GM19467 (cell line): Measurements from ENCODE around the gene PRLH.
"Not testable (repeated sequence)": the region's sequence is repeated elsewhere in the genome, so short reads cannot be mapped to it uniquely, and the experiment has no call there.

Experiments
- ATAC-seq: cut with Tn5 transposase; IDR thresholded peaks from one replicate; pipeline ENCODE4 v1.9.1; 2021; ENCODE audit warnings: mild to moderate bottlenecking, moderate library complexity; ENCODE audit not compliant: unreplicated experiment

PRLH gene

DNA sequence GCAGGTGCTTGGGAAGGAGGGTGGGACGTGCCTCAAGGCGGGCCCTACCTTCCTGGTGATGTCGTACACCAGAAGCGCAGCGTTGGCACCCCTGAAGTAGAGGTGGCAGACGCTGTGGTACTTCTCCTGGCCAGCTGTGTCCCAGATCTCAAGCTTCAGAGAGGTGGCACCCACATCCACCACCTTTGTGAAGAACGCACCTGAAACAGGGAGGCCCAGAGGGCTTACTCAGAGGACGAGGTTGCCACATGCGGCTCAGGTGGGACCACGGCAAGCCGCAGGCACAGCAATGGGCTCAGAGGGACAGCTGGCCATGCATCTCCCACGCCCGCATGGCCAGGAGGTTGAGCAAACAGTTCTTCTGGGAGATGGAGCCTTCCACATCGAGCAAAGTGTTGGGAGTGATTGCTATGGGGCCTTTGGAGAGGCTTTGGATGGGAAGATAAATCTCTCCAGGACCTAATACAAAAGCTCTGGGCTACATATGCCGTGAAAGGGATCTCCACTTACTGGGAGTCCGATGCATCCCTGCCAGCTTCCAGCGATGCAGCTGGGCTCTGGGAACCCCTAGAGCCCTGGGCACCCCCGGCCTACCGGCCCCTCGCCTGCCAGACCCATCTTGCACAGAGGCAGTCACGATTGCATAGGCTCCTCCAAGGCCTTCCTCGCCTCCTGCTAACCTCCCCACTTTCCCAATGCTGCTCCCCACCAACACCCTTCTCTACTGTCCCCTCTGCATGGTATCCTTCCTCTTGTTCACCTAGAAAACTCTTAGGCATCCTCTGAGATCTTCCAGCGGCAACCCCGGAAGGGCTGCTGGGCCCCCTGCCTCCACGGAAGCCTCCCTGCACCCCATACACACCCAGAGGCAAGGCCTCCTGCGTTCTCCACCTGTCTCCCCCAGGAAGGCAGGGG lies 11.8 kb downstream of the PRLH start:
- ATAC-seq: no peak

DNA sequence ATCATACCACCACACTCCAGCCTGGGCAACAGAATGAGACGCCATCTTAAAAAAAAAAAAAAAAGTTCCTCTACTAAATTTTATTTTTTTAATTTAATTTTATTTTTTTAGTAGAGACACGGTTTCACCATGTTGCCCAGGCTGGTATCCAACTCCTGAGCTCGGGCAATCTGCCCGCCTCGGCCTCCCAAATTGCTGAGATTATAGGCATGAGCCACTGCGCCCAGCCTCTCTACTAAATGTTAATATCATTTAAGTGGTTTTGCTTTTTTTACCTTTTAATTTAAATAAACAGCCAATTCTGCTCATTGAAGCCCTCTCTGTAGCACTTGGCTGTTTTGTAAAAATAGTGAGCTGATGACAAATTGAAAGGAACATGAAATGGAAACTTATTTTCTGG lies 15.0 kb downstream of the PRLH start:
- no peak for ATAC-seq

DNA sequence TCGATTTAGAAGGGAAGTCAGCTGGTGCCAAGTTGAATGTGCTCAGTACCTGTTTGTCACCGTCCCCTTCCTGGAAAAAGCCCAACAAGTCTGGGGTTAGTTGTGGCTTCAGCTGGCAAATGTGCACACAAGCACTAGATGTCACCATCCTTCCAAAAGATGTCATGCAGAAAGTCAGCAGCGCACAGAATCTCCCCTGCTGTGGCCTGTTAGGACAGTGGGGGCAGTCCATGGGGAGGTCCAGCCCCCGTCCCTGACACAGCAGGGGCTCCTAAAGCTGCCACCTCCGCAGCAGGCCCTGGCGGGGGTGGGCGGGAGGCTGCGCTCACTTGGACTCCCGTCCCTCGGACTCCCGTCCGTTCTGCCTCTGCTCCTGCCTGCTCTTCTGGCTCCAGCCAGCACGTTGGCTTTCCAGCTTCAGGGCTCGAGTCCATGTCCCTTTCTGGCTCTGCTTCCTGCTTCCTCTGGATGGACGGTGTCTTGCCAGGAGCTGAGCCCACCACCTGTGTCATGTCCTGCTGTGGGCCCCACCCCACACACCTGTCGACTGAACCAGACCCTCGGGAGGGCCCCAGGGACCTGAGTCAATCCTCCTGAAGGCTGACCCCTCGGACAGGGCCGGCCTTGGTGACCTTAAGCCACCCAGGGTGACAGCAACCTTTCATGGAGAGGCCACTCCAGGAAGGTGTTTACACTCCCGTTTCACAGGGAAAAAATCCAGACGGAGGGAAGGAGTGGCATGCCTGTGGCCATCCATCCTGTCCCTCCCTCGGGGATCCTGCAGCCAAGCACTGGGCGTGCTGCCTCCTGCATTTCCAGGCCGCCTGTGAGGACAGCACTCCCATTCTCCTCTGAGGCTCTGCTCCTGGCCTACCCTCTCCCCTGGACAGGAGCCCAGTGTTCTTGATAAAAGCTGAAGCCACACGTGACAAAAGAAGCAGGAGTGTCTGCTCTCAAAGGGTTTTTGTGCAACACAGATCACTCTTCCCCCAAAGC lies 15.7 kb downstream of the PRLH start:
- no peak for ATAC-seq

DNA sequence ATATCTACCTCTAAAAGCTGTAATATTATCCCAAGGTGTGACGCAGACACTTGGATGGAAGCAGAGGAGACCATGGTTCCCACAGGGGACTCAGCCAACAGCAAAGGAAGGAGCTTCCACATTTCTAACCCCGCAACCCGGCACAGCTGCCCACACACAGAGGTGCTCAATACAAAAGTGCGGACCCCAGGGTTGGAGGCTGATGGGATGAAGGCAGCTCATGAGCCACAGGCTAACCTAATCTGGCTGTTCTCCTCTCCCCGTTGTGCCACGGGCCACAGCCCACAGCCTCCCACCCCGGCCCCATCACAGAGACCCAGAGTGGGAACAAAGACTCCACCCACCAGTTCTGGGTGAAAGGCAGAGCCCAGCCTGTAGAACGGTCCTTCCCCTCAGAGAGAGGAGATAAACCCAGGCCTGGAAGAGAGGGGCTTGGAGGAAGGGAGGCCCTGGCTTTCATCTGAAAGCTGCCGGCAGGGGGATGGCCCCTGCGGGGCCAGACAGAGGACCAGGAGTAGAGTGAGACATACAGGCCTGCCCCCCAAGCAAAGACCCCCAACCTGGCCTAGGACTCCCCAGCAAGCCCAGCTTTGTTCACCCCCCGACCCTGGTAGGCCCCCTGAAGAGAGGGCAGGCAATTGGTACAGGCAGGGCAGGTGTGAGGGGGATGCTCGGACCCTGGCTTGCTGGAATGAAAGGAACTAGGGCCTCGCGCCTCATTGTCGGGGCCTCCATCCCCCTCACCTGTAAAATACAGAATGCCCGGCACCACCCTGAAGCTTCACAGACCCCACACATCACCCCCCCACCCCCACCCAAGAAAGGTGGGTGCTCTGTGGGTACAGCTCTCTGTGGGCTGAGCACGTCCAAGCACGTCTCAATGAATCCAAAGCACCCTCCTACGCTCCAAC lies 17.3 kb downstream of the PRLH start:
- no peak for ATAC-seq

DNA sequence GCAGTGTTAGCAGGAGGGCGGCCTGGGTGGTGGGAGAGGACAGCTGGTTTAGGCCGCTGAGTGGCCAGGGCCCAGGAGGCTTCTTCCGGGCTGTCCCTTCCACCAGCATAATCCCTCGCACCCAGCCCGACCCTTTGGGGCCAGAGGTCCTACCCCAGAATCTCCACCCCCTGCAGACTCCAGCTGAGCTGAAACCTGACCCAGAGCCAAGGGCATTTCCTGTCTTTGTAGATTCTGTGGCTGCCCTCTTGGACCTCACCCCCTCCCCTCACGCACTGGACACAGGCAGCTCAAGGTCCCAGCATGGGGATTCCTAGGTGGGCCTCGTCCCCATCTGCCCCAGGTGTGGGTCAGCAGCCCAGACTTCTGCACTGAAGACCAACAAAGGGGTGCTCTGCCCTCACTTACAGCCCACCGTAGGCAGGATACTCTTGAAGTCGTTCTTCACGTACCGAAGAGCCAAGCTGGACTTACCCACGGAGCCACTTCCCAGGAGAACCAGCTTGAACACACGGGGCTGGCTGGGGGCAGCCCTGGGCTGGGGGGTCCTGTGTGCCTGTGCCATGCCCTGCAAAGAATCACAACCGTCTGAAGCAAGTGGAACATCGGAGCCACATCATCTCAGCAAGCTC lies 19.3 kb downstream of the PRLH start:
- no peak for ATAC-seq

DNA sequence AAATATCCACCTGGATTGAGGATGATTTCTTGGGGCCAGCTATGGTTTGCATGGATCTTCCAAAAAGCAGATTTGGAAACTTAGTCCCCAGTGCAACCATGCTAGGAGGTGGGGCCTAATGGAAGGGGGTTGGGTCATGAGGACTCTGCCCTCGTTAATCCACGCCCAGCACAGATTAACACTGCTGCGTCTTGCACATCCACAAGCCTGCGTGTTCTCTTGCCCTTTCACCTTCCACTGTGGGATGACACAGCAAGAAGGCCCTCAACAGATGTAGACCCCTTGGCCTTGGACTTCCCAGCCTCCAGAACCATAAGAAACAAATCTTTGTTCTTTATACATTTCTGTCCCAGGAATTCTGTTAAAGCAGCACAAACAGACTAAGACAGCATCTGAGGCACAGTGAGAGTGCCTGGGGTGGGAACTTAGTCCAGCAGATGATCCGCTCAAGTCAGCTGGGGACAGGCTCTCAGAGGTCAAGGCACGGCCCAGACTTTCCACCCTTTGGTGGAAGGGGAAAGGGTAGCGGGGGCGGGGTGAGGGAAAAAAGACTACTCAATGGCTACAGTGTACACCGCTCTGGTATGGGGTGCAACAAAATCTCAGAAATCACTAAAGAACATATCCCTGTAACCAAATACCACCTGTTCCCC lies 21.8 kb downstream of the PRLH start:
- ATAC-seq: no peak

DNA sequence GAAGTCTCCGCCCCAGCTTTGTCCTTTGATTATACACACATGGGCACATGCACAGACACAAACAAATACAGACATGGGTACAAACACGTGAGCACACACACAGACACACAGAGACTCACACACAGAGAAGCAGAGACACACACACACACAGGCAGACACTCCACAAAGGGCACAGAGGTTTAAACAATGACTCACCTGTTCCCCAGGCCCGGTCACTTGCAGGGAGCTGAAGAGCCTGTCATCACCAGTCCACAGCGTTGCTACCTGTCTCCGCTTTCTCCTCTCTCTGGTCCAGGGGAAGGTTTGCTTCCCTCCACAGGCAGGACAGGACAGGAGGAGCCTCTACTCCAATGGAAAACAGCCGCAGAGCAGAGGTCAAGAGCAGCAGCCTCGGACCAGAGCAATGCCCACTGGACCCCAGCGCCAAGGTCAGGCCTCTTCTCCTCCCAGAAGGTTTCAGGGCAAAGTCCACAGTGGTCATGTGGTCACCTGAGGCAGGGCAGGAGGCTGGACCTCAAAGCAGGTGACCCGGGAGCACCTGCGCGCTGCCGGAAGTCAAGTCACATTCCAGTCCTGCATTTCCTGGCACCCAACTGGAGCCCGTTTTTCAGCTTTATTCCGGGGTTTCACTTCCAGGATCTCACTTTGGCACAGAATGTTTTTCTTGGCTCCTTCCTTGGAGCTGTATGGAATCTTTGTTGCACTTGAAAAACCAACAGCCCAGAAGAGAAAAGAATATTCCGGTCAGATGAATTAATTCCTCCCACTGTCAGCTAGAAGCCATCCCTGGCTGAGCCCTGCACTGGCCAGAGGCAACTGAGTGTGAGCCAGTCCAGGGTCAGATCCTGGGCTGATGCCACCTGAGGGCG lies 24.1 kb downstream of the PRLH start, which contains the start of gene RAB17:
RAB17 (minus strand) TSS at position 463 of the 869 bp plus-strand sequence. CDS start 4,580 bp downstream, outside the sequence.
- no peak for ATAC-seq

DNA sequence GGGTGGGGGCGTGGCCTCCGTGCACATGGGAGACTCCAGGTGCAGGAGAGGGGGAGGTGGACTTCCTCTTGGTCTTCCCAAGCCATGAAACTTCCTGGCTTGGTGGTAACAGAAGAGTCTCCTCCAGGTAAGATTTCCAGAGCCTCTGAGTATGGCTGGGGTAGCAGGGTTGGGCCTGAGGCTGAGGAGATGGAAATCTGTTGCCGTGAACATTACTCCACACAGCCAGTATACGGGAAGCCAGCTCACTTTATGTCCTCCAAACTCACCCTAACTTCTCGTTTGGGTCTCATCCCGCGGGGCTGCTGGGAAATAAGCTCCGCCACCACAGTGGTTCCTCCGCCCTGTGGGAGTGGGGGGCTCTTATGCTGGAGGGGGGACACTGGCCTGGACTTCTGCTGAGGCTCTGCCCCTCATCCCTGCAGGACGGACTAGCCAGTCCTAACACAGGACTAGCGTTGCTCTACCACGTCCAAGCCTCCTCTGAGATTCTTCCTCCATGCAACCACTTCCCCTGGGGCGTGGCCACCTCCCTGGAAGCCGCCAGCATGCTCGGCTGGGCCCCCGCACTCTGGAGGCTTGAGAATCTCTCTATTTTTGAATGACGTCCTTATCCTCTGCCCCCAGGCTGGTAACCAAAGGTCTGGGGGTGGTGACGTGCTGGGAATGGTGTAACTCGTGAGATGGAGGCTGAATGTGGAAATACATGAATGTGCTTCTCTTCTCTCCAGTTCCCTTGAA lies 24.9 kb downstream of the PRLH start:
- no peak for ATAC-seq

DNA sequence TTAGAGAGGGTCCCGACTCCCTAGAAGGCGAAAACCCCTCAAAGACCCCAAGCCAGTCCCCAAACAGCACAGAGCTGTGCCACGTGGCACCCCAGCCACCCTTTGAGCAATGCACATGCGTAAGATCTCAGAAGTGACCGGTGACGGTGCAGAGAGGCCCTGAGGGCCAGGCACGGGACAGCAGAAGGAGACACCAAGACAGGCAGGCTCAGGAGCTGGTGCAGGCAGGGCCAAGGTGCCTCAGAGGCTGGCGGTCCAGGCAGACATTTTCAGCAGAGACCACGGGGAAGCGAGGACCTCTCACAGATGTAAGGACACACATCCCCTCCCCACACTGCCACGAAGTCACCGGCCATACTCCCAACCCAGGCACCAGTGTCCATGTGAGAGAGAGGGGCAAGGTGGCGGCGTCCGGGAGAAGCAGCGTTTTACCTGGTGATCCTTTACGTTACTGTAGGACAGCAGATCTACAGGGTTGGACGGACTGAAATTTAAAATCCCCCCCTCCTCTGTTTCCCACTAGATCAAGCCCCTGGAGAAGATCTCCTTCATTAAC lies 26.1 kb downstream of the PRLH start:
- no peak for ATAC-seq

DNA sequence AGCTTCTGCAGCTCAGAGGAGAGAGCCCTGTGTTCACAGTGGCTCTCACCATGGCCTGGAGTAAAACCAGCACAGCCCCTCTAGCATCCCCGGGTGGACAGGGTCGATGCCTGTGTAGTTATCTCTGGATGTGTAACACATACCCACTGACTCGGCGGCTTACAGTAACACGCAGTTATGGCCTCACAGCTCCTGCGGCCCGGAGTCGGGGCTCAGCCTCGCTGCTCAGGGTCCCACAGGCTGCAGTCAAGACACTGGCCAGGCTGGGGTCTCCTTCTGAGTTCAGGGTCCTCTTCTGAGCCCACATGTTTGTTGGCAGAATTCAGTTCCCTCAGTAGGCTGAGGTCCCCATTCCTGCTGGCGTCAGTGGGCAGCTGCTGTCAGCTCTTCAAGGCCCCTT lies 26.7 kb downstream of the PRLH start:
- ATAC-seq: no peak

DNA sequence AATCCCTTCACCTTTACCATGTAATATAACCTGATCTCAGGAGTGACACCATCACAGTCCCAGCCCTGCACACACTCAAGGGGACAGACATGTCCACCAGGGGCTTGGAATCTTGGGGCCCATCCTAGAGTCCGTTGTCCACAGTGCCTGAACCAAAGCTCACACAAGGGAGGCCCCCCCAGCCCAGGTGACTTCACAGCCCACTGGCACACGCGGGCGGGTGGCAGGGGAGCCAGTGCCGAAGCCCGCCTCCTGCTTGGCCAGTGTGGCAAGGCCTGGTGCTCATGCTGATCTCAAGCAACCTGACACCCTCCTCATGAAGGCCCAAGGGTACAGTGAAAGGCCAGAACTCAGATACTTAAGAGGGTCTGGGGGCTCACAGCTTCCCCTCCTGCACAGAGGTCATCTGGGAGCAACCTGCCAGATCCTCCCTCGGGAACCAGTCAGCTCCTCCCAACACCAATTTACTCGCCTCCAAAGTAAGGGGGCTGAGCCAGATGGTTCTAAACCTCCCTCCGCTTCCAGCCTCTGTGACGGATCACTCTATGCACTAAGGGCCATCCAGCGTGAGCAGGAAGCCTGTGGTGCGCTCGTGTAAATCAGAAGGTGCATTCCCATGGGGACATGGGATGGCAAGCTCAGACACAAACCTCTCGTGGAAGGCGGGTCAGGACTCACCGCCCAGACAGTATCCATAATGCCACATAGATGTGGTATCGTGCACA lies 27.4 kb downstream of the PRLH start:
- ATAC-seq: no peak

DNA sequence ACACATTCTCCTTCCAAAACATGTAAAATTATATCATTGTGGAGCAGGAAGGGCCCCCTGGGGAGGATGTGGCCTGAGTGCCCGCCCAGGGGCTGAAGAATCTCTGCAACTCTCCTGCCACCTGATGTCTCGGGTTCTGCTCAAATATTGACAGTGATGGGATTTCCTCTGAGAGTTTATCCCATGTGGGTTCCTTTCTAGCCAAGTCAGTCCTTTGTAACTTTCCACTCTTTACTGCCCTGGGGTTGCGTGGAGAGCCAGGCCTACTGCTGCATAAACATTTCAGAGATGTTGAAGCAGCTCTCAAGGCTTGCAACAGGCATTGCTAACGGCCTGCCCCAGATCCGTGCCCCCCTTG lies 28.1 kb downstream of the PRLH start:
- ATAC-seq: no peak

DNA sequence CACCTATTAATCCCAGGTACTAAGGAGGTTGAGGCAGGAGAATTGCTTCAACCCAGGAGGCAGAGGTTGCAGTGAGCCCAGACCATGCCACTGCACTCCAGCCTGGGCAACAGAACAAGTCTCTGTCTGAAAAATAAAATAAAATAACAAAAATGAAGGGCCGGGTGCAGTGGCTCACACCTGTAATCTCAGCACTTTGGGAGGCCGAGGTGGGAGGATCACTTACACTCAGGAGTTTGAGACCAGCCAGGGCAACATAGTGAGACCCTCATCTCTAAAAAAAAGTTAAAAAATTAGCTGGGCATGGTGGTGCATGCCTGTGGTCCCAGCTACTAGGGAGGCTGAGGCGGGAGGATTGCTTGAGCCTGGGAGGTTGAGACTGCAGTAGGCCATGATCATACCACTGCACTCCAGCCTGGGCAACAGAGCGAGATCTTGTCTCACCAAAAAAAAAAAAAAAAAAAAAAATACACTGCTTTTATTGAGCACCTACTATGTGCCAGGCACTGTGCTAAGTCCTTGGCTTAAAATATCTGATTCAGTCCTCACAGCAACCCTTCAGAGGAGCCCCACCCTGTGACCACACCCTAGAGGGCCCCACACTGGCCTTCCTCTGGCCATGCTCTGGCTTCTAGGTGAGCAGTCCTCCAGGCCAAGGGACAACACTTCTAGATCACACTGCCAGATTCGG lies 29.6 kb downstream of the PRLH start:
- not testable (repeated sequence) for ATAC-seq

DNA sequence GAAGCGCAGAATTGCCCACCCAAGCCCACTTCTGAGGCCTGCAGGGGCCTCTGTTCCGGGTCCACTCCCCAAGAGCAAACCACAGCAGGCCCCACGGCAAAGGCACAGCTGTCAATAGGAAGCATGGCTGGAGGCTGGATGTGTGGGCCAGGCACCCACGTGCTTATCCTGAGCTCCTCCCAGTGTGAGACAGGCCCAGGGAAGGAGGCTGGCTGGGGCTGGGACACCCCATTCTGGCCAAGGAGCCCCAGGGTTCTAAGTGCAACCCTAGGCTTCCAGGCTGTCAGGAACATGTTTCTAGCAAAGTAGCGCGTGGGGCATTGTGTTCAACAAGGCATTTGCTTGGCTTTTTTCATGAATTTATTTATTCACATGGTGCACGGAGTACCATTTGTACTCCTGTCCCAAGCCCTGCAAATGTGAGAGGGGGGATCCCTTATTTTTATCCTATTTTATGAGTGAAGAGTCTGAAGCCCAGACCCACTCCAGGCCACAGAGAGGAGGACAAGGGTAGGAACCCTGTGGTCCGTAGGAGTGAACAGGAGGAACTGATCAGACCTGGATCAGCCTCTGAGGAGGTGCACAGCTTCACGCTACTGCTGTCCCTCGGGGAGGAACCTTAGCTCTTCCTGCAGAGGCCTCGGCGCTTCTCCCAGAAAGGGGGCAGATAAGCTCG lies 30.3 kb downstream of the PRLH start:
- ATAC-seq: no peak

DNA sequence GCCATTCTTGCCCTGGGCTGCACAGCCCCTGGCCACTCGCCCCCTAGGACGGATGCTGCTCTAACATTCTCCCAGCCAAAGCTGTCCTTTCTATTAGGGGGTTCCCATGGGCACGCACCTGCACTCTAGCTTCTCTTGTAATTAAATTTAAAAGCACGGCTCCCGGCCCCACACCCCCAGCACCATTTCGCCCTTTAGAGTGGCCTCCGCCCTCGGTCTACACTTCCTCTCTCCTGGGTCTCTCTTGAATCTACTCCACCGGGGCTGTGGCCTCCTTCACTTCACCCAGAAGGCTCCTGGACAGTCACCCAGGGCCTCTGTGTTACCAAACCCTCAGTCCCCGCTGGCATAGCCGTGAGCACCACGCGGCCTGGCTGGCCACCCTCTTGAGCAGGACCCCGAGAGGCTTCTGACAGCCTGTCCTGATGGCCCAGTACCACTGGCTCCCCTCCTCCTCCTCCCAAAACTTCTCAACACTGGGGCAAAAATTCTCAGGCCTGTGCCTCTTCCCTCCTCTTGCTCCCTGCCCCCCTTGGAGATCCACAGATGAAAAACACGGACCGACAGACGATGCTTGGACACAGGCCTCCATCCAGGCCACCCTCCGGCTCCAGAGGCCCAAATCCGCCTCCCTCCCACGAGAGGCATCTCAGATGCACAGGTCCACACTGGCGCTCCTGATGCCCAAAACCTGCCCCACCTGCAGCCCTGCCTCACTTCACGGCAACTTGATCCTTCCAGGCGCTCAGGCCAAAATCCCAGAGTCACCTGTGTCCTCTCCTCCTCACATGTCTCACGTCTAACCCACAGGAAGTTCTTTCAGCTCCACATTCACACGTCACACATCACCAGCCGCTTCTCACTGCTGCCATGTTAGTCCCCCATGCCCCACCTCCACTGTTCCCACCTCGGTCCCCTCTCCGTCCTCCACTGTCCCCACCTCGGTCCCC lies 31.1 kb downstream of the PRLH start:
- no peak for ATAC-seq
